ENCODE measurements around the gene ARID3C.

Gene ARID3C

DNA sequence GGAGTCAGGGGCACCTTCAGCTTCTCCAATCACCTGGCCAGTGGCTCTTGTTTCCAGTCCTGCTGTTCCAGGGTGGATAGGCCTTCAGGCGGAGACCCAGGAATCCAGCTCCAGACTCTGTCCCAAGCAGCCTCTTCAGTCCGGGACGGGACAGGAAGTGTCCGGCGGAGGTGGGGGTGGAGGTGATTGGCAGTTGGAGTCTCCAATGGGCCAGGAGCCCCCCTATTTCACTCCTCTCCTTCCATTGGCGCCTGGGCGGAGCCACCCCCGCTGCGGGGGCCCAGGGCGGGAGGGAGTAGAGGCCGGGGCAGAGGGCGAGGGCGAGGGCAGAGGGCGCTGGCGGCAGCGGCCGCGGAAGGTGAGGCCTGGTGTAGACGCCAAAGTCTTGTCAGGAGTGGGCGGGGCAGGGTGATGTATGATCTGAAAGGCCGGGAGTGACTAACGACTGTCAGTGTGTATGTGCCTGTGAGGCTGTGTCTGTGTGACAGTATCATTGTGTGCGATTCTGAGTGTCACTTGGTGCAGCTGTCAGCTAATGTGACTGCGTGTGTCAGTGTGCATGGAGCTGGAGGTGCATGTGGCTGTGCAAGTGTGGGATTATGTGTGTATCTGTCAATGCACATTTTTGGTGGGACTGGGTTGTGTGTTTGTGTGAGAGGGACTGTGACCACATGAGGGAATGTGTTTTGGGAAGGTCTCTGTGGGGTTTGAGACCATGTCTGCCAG lies 23.2 kb upstream of the ARID3C start, which contains the start of gene IL11RA:
Gene IL11RA, plus strand, starts transcription at position 310 of the 726 bp plus-strand sequence. CDS start 3,033 bp downstream, outside the sequence.
- DNase-seq (ENCODE audit: low read depth): peak; percentile 83
- TF ChIP-seq, protein P1, sequence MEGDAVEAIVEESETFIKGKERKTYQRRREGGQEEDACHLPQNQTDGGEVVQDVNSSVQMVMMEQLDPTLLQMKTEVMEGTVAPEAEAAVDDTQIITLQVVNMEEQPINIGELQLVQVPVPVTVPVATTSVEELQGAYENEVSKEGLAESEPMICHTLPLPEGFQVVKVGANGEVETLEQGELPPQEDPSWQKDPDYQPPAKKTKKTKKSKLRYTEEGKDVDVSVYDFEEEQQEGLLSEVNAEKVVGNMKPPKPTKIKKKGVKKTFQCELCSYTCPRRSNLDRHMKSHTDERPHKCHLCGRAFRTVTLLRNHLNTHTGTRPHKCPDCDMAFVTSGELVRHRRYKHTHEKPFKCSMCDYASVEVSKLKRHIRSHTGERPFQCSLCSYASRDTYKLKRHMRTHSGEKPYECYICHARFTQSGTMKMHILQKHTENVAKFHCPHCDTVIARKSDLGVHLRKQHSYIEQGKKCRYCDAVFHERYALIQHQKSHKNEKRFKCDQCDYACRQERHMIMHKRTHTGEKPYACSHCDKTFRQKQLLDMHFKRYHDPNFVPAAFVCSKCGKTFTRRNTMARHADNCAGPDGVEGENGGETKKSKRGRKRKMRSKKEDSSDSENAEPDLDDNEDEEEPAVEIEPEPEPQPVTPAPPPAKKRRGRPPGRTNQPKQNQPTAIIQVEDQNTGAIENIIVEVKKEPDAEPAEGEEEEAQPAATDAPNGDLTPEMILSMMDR (conservative IDR thresholded peaks at IDR 0.05; ENCODE audit: low read depth, low read length): no peak
- peak within 1 kb of the TSS; percentile 38 for H3K4me3 ChIP-seq (ENCODE audit: low read depth, low read length)

DNA sequence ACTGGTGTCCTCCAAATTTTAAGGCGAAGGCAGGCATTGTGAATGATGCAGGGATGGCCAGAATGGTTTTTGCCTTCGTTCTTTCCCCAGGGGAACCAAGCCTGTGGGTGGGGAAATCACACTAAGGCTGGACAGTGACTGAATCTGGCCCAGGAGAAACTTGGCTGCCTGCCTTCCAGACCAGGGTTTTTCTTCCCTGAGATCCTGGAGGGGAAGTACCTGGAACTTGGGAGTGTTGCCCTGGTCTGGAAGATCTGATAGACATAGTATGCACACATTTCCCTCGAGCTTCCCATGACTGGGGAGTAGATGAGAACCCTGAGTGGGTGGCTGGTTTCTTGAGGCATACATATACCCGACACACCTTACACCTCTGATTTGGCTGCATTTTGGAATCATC lies 22.5 kb upstream of the ARID3C start:
- H3K4me3 ChIP-seq (ENCODE audit: low read depth, low read length): no peak overlapping the region
- TF ChIP-seq, protein P1 (conservative IDR thresholded peaks at IDR 0.05; ENCODE audit: low read depth, low read length): no peak
- DNase-seq (ENCODE audit: low read depth): peak; percentile 52

DNA sequence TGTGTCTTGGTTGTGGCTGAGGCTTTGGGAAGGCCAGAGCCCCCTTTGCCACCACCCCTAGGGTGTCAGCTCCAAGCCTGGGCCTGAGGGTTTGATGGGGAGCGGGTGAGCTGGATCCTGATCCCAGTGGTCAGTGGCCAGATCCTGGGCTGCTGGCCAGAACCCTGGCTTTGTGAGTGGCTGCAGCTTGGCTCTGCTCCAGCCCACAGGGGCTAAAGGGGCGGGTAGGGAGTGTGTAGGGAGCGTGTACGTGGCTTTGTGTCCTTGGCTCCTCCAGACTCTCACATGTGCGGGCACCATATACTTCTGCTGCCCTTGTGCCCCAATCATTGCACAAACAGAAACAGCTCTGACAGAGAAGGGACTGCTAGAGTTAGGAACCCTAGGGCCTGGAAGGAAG lies 21.9 kb upstream of the ARID3C start:
- TF ChIP-seq, protein P1 (conservative IDR thresholded peaks at IDR 0.05; ENCODE audit: low read depth, low read length): no peak
- peak; percentile 61 for DNase-seq (ENCODE audit: low read depth)
- H3K4me3 ChIP-seq (ENCODE audit: low read depth, low read length): no peak overlapping the region

DNA sequence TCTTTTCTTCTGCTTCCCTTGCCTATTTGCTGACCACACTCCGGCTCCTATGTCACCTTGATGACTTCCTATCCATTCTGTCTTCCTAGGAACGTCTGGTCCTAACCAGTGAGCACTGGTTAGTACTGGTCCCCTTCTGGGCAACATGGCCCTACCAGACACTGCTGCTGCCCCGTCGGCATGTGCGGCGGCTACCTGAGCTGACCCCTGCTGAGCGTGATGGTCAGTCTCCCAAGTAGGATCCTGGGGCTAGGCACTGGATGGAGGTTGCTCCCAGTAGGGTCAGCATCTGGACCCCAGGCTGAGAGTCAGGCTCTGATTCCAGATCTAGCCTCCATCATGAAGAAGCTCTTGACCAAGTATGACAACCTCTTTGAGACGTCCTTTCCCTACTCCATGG lies 19.8 kb upstream of the ARID3C start:
- DNase-seq (ENCODE audit: low read depth): no peak
- TF ChIP-seq, protein P1 (conservative IDR thresholded peaks at IDR 0.05; ENCODE audit: low read depth, low read length): no peak
- no peak overlapping the region for H3K4me3 ChIP-seq (ENCODE audit: low read depth, low read length)

DNA sequence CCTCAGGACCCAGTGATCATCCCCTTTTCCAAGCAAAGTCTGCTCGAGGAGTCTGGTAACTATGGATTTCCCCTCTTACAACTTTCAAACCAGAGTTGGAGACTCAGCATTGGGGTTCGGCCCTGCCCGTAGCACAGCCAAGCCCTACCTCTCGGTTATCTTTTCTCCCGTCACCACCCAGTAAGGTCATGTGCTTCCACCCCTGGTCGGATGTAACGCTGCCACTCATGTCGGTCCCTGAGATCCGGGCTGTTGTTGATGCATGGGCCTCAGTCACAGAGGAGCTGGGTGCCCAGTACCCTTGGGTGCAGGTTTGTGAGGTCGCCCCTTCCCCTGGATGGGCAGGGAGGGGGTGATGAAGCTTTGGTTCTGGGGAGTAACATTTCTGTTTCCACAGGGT lies 18.8 kb upstream of the ARID3C start:
- no peak for DNase-seq (ENCODE audit: low read depth)
- TF ChIP-seq, protein P1 (conservative IDR thresholded peaks at IDR 0.05; ENCODE audit: low read depth, low read length): no peak
- peak overlapping the region; percentile 68 for H3K4me3 ChIP-seq (ENCODE audit: low read depth, low read length)

DNA sequence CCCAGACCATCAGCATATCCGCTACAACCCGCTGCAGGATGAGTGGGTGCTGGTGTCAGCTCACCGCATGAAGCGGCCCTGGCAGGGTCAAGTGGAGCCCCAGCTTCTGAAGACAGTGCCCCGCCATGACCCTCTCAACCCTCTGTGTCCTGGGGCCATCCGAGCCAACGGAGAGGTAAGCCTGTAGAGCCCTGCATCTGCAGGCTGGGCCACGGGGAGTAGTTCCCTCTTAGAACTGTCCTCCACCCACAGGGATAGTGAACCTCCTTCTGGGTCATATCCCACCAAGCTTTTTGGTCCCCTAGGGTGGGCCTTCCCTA lies 18.2 kb upstream of the ARID3C start:
- H3K4me3 ChIP-seq (ENCODE audit: low read depth, low read length): peak overlapping the region; percentile 68
- TF ChIP-seq, protein P1 (conservative IDR thresholded peaks at IDR 0.05; ENCODE audit: low read depth, low read length): no peak
- no peak for DNase-seq (ENCODE audit: low read depth)

Data from choroid plexus epithelial cell (primary cell).